Activated CD8-positive, alpha-beta memory T cell treated with anti-CD3 and anti-CD28 coated beads for 1 hour (primary cell): ENCODE results near the gene BIN1.

Experiments
- DNase-seq, 2 donors: peaks; one replicate each; pipeline ENCODE4 v3.0.0-alpha.2; 2020; ENCODE audit warnings: low read depth in 1 of 2; ENCODE audit errors: extremely low read depth in 1 of 2

The BIN1 gene

GRCh38 chr2:127093648-127094210, 13.2 kb downstream of the BIN1 start:
- DNase-seq: no peak

GRCh38 chr2:127092901-127093516, 13.9 kb downstream of the BIN1 start:
- no peak for DNase-seq

GRCh38 chr2:127092306-127092705, 14.6 kb downstream of the BIN1 start:
- DNase-seq: no peak

GRCh38 chr2:127091886-127092285, 15.1 kb downstream of the BIN1 start:
- DNase-seq: no peak

- DNase-seq: no peak
These were observed 15.8 kb downstream of the BIN1 start for GRCh38 chr2:127091148-127091547.

- no peak for DNase-seq
These were observed 16.5 kb downstream of the BIN1 start for GRCh38 chr2:127090281-127091120.

- no peak for DNase-seq
These were observed 17.3 kb downstream of the BIN1 start for GRCh38 chr2:127089478-127090235.

GRCh38 chr2:127088706-127089105, 18.2 kb downstream of the BIN1 start:
- no peak for DNase-seq

- no peak for DNase-seq
These were observed 19.0 kb downstream of the BIN1 start for GRCh38 chr2:127087791-127088495.

- no peak for DNase-seq
These were observed 19.8 kb downstream of the BIN1 start for GRCh38 chr2:127086990-127087790.

- DNase-seq: no peak
These were observed 21.7 kb downstream of the BIN1 start for GRCh38 chr2:127085317-127085681.

- DNase-seq: no peak
These were observed 22.2 kb downstream of the BIN1 start for GRCh38 chr2:127084611-127085316.

GRCh38 chr2:127083819-127084503, 23.0 kb downstream of the BIN1 start:
- DNase-seq: no peak

GRCh38 chr2:127082974-127083373, 24.0 kb downstream of the BIN1 start:
- no peak for DNase-seq

- peak; percentile 50 to 57 for DNase-seq
These were observed 24.9 kb downstream of the BIN1 start for GRCh38 chr2:127081826-127082633.

GRCh38 chr2:127080938-127081755, 25.8 kb downstream of the BIN1 start:
- peak in 1 of 2 donors; percentile 34 for DNase-seq
